Activated T-cell treated with anti-CD3 and anti-CD28 coated beads for 48 hours (primary cell): Measurements from ENCODE around the gene DTNA.

ENCODE experiments used
- DNase-seq: peaks from one replicate; pipeline ENCODE4 v3.0.0-alpha.2; 2020; ENCODE audit warnings: low read depth

Gene DTNA

DNA sequence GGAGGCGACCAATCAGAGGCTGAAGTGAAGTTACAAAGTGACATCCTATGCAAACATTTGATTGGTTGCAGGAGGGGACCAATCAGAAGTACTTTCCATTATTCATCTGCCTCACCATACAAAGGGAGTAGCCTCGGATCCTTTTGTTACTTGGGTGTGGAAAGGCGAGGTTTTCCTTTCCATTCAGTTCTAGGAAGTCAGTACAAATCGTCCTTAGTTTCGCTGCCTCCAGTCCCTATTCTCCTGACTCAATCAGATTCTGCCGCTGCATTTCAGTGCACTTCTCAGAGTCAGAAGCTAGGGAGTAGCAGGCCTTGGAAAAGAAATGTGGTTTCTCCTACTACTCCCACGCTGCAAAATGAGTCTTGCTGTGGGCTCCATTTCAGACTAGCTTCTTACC is 149.4 kb downstream of the DTNA start:
- DNase-seq = no peak

GRCh38 chr18:34862561-34862960 is 152.5 kb downstream of the DTNA start:
- no peak for DNase-seq

GRCh38 chr18:34863702-34864101 is 153.6 kb downstream of the DTNA start:
- DNase-seq = no peak

GRCh38 chr18:34864836-34865497 is 154.9 kb downstream of the DTNA start:
- no peak for DNase-seq

GRCh38 chr18:34866310-34866709 is 156.2 kb downstream of the DTNA start:
- no peak for DNase-seq

DNA sequence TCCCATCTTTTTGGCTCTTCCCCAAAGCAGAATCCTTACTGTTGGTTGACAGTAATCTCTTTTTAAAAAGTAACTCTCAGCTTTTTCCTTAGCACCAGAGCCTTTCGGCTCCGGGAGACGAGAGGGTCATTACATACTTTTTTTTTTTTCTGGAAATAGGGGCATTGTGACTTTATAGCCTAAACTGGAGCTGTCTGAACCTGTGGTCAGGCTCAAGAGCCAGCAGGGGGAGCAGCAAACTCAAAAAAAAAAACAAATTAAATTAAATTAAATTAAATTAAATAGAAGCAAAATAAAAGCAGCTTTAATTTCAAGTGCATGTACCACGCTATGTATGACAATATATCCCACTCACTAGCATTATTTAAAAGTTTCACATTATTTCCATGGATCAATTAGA is 156.6 kb downstream of the DTNA start:
- DNase-seq = no peak

GRCh38 chr18:34867520-34867919 is 157.4 kb downstream of the DTNA start:
- no peak for DNase-seq

- no peak for DNase-seq
Observed at GRCh38 chr18:34870555-34871310, 160.6 kb downstream of the DTNA start.

- no peak for DNase-seq
Observed at GRCh38 chr18:34871435-34871834, 161.3 kb downstream of the DTNA start.

DNA sequence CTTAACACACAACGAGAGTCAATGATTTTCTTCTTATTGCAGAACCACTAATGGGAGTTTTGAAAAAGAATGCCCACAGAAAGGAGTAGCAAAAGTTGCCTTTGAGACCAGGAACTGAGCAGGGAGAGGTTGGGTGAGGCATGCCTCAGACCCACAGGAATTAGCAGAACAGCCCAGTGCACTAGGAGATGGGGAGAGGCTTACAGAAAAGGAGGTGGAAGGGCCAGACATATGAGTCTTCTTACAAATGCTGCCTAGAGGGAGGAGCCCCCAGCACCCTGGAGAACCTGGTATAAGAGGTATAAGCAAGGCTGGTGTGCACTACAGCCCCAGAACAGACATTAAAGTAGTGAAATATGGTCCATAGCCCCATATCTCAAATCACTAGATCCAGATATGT is 162.0 kb downstream of the DTNA start:
- DNase-seq = no peak

DNA sequence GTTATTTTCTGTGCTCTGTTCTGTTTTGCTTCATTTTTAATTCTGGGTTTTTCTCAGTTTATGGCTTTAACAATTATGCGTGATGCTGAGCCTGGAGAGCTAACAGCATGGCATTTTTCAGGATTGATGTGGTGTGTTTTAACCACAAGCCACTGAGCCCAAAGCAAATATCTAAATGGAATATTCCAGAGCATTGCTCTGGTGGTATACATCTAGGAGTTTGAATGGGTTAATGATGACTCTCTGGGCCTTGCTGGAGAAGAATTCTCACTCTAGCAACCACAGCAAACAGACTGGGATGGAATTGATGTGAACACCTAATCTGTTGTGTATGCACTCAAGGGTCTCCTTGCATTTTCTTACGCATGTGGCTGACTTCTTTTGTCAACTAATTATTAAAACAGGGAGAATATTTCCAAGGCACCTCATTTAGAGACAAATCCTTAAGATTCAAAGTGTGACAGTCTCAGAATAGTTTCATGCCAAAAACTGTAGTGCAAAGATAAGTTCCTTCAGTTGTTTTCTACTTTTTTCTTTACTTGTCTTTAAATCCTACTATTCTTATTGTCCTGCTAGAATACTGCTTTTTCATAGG is 164.0 kb downstream of the DTNA start:
- no peak for DNase-seq

- no peak for DNase-seq
Observed at GRCh38 chr18:34875150-34875549, 165.1 kb downstream of the DTNA start.

GRCh38 chr18:34880403-34880802 is 170.3 kb downstream of the DTNA start:
- DNase-seq = no peak

GRCh38 chr18:34880882-34881834 is 171.1 kb downstream of the DTNA start:
- DNase-seq = no peak

DNA sequence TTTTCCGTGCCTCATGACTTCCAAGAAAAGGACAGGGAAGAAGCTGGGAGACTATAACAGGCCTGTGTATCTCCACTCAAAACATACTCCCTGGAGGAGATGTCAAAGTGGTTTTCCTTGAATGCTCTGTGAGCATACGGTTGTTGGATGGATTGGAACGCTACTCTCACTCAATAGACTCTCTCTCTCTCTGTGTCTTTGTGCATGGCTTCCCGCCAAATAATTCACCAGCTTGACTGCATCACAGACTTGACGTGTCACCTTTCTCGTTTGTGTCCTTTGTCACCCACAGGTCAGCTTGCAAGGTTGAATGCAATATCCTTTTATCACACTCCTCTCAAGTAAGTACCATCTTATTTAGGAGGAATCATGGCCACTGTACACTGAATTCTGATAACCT is 174.3 kb downstream of the DTNA start:
- DNase-seq = no peak

DNA sequence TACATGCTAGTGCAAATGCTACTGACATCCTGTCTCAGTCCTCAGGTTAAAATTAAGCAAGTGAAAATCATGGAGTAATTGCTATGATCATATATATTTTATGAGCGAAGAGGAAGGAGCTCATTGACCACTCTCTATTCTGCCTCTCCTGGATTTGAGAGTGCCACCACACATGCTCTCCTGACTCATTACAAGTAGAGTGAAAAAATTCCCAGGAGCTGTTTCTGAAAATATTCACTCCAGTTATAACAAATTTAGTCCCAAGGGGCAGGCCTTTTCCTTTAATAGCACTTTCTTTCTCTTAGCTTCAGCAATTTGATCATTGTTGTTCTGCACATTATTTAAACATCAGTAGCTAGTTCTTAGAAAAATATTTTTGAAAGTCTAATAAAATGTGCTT is 176.1 kb downstream of the DTNA start:
- DNase-seq = no peak

DNA sequence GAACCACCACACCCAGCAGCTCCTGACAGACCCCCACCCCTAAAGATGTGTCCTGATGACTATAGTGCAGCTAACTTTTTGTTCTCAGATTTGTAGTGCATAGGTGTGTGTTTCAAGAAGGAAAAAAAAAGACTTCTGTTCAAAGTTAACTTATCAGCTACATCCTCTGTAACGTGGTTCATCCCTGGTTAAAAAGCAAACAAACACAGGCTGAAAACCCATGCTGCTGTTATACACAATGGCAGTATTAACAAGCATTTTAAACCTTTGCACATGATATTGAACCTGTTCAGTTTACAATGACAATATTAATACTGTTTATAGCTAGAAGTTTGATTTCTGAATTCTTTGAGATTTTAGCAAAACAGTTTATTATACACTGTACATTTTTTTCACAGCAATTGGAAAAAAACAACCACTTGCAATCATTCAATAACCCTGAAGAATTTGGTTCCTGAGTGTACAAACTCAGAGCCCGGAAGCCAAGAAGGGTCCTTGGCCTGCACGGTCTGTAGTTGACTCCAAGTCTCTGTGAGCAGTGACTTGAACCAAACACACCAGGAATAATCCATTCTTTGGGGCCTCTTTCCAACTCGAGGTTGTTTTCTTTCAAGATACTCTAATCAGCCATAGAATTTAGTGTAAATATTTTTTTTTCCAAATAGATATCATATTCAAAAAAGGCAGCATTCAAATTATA is 177.9 kb downstream of the DTNA start:
- DNase-seq = no peak

DNA sequence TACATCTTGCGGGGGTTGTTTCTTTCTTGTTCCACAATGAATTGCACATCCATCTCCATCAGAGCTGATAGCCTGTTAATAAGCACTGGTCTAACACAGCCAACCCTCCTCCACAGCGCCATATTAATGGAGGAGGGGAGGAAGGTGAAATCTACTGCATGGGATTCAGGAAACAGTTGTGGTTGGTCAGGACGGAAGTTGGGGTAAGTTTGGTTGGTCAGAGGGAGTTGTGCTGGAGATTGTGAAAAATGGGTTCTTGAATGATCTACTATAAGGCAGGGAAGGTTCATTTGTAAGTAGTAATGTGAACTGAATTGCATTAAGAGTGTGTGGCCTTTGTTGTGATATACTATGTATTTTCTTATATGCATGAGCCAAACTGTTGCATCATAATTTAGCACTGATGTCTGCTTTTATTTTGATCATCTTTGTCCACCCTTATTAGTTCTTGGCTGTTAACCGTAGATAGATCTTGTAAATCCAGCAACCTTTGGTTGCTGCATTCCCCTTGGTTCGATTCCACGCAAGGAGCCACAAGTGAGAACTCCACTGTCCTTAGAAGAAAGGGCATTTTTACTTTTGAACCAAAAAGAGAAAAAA is 180.5 kb downstream of the DTNA start:
- DNase-seq = no peak

DNA sequence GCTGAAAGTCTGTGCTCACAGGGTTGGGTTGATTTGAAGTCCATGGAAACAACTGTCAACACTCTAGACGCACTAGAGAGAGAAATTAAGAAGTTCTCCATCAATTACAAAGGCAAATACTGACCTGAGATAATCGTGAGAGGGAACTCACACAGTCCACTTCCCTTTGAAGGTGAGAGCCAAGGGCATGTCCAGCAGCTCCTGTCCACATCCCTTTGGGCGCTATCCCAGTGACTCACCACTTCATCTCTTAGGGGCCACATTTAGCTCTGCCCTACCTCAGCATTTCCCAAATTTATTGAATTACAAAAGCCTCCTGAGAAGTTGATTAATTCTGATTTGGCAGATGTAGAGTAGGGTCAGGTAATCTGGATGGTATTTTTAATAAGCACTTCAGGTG is 182.3 kb downstream of the DTNA start:
- no peak for DNase-seq

DNA sequence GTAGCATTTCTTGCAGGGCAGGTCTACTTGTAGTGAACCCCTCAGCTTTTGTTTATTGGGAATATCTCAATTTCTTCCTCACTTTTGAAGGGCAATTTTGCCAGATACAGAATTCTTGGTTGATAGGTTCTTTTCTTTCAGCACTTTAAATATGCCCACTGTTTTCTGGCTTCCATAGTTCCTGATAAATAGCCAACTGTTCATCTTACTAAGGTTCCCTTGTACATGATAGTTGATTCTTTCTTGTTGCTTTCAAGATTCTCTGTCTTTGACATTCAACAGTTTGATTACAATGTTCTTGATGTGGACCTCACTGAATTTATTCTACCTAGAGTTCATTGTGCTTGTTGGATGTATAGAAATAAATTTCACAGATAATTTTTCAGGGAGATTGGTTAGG is 183.1 kb downstream of the DTNA start:
- DNase-seq = no peak

- DNase-seq = no peak
Observed at GRCh38 chr18:34901299-34901698, 191.2 kb downstream of the DTNA start.
